Measurements from ENCODE around the gene SUGT1.

GRCh38 chr13:52646967-52647366, 5.7 kb upstream of the SUGT1 start:
- TF ChIP-seq CTCF (conservative IDR thresholded peaks at IDR 0.05 in 1 of 2, IDR thresholded peaks at IDR 0.05 in 1 of 2; ENCODE audit: extremely low read depth in 1 of 2, insufficient read depth in 1 of 2, low read depth in 1 of 2, low read length in 2 of 2): no peak
- TF ChIP-seq EZH2 (IDR thresholded peaks at IDR 0.05; ENCODE audit: borderline replicate concordance, low read length): no peak
